GM10266 (cell line): ENCODE results near the gene CYBC1.

Experiments used
- DNase-seq: peaks from one replicate; pipeline ENCODE4 v3.0.0; 2012; ENCODE audit errors: extremely low spot score
- TF ChIP-seq, protein P1 (sequence below): IDR thresholded peaks from 2 replicates; pipeline ENCODE4 v1.5.1; 2012; ENCODE audit warnings: mild to moderate bottlenecking, low read depth; ENCODE audit not compliant: control insufficient read depth, insufficient read depth; ENCODE audit errors: missing control alignments

CYBC1 gene

GRCh38 chr17:82487910-82488309, 37.4 kb upstream of the CYBC1 start:
- DNase-seq = no peak

DNA sequence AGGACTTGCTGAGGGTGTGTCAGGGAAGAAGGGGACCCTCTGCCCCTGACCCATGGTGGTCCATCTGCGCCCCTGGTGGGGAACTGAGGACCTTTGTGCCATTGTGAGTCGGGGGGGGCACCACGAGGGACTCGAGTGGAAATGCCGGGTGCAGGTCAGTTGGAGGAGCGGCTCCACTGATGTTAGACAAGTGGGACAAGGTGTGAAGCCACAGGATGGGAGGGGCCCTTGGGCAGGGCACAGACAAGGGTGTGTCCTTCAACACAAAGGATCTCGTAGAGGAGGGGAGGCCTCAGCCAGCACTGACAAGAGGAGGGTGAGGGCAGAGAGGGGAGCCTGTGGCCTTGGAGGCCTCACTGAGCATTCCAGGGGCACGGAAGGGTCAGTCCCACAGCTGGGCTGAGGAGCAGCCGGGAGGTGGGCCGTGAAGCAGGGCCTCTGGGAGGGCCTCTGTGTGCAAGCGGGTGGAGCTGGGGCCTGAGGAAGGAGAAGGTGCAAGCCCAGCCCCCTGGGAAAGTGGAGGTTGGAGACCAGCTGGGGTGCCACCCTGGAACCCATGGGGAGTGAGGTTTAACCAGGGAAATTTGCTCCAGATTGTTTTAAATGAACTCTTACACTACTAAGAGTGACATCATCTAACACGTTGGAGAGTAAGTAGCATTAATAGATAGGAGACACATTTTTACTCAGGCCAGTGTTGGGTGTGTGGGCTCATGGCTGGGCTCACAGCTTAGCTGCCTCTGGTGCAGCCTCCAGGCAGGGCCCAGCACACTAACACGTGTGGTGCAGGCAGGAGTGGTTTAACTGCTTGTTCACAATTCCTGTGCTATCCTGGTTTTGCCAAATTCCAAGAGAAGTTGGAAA, 35.9 kb upstream of the CYBC1 start:
- TF ChIP-seq, protein P1, sequence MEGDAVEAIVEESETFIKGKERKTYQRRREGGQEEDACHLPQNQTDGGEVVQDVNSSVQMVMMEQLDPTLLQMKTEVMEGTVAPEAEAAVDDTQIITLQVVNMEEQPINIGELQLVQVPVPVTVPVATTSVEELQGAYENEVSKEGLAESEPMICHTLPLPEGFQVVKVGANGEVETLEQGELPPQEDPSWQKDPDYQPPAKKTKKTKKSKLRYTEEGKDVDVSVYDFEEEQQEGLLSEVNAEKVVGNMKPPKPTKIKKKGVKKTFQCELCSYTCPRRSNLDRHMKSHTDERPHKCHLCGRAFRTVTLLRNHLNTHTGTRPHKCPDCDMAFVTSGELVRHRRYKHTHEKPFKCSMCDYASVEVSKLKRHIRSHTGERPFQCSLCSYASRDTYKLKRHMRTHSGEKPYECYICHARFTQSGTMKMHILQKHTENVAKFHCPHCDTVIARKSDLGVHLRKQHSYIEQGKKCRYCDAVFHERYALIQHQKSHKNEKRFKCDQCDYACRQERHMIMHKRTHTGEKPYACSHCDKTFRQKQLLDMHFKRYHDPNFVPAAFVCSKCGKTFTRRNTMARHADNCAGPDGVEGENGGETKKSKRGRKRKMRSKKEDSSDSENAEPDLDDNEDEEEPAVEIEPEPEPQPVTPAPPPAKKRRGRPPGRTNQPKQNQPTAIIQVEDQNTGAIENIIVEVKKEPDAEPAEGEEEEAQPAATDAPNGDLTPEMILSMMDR = no peak
- DNase-seq = no peak

More at GRCh38 chr17:82487910-82488309, 37.4 kb upstream of the CYBC1 start:
- TF ChIP-seq, protein P1 = no peak

GRCh38 chr17:82483836-82484235, 33.3 kb upstream of the CYBC1 start:
- no peak for DNase-seq
- TF ChIP-seq, protein P1 = no peak

DNA sequence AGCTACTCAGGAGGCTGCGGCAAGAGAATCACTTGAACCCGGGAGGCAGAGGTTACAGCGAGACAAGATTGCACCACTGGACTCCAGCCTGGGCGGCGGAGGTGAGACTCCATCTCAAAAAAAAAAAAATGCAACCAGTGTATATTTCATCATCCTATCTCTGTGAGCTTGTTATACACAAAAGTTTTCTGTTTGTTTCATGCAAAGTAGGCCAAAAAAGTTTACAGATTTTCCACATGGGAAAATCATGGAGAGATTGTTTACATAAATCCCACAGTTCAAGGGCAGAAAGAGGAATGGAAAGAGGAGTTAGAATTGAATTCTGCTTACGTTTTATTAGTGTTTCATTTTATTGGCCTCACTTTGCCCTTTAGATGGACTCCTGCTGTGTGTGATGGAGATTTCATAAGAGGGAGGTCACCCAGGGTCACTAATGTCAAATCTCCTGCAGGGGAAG, 32.7 kb upstream of the CYBC1 start:
- TF ChIP-seq, protein P1 = no peak
- DNase-seq = no peak

DNA sequence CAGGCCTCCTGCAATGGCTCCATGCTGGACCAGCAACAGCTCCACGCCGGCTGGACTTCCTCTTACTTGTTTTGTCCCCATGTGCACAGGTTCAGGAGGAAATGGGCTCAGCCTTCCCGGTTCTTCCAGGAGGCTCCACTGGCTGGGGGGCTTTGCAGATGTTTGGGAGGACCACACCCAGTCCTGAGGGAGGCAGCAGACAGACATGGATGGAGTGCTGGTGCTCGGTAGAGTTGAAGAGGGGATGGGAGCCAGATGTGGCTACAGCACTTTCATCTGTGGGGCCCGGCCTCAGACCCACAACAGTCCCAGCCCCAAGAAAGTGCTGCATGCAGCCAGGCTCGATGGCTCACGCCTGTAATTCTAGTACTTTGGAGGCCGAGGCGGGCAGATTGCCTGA, 29.8 kb upstream of the CYBC1 start:
- TF ChIP-seq, protein P1 = no peak
- DNase-seq = no peak

GRCh38 chr17:82479602-82480001, 29.1 kb upstream of the CYBC1 start:
- TF ChIP-seq, protein P1 = no peak
- DNase-seq = no peak

- DNase-seq = no peak
- TF ChIP-seq, protein P1 = no peak
Observed at GRCh38 chr17:82477934-82478333, 27.4 kb upstream of the CYBC1 start.
